GM12872 (cell line): ENCODE measurements around the gene POGZ.

ENCODE experiments used
- TF ChIP-seq, protein P1 (sequence below): IDR thresholded peaks from 3 replicates; pipeline ENCODE4 v1.5.1; 2011; ENCODE audit warnings: low read depth, mild to moderate bottlenecking, low read length, moderate library complexity; ENCODE audit not compliant: insufficient read depth

POGZ gene

DNA sequence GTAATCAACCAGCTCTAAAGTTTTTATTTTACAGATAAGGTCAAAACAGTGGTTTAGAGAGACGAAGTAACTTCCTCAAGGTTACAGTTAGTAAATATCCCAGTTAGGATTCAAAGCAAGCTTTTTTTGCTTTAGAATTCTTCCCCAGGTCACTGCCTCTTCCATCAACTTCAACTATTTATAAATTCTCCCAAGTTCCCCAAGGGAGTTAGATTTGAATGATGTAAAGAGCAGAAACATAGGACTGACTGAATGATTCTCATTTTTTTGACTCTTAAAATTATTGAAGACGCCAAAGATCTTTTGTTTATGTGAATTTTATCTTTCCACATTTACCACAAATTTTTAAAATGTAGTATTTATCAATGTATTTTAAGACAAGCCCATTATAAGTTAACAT lies 4.1 kb downstream of the POGZ start:
- TF ChIP-seq, protein P1, sequence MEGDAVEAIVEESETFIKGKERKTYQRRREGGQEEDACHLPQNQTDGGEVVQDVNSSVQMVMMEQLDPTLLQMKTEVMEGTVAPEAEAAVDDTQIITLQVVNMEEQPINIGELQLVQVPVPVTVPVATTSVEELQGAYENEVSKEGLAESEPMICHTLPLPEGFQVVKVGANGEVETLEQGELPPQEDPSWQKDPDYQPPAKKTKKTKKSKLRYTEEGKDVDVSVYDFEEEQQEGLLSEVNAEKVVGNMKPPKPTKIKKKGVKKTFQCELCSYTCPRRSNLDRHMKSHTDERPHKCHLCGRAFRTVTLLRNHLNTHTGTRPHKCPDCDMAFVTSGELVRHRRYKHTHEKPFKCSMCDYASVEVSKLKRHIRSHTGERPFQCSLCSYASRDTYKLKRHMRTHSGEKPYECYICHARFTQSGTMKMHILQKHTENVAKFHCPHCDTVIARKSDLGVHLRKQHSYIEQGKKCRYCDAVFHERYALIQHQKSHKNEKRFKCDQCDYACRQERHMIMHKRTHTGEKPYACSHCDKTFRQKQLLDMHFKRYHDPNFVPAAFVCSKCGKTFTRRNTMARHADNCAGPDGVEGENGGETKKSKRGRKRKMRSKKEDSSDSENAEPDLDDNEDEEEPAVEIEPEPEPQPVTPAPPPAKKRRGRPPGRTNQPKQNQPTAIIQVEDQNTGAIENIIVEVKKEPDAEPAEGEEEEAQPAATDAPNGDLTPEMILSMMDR: no peak

DNA sequence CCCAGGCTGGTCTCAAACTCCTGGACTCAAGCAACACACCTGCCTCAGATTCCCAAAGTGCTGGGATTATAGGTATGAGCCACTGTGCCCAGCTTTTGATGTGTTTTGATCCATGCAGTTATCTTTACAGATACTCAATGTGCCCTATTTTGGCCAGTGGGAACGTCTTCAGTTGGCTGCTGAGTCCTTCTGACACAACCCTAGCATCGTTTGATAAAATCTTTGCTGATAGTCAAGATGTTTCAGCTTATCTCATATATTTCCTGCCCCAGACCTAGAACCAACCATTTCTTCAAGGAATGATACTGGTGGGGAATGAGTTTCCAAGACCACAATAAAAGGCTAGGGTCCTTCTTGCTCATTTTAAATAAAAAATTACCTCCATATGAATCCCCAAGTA lies 11.6 kb downstream of the POGZ start:
- TF ChIP-seq, protein P1: no peak

DNA sequence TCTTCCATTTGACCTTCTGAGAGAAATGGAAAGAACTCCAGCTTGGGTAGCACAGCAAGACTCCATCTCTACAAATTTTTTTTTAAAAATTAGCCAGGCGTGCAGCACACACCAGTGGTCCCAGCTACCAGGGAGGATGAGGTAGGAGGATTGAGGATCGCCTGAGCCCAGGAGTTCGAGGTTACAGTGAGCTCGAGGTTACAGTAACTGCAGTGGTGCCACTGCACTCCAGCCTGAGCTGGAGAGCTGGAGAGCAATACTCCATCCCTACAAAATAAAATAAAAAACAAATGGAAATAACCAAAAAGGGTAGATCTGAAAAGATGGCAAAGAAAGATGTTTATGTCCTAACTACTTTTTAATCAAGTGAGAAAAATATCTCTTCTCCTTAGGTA lies 14.5 kb downstream of the POGZ start:
- TF ChIP-seq, protein P1: no peak

DNA sequence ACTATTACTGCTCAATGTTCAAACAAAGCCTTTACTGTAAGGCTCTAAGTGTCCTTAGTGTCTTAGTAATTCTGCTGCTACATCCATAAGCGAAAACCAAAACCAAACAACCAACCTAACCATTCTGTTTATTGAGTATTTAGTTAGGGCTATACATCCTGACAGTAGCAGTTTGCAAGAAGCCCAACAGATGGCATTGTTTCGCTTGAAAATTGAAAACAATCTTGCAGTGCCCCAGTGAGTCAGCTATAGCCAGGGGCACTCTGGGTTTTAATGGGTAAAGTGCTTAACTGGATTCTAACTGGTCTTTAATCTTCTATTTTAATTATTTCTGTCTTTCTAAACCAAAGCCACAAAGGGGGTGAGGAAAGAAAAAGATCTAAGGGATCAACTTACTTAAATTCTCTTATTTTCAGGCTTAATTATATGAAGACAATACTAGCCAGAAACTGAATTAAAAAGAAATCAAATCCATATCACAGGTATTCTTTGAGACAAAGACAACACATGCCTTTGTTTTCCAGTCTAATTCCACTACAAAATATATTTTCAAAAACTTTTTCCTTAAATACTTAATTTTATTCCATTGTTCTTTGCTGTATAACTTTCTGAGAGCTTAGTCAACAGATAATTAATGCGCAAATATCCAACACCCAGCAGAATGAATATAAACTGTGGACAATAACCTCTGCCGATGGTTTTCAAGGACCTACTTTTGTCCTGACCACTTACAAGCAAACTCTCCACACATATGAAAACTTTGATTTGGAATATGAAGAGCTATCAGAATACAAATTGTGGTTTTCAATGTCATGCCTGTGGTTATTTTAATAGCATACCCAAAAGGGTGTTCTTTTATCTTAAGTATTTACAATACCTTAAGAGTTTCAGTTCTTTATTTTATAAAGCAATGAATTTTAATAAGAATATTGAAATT lies 15.2 kb downstream of the POGZ start:
- TF ChIP-seq, protein P1: peak; percentile 77

DNA sequence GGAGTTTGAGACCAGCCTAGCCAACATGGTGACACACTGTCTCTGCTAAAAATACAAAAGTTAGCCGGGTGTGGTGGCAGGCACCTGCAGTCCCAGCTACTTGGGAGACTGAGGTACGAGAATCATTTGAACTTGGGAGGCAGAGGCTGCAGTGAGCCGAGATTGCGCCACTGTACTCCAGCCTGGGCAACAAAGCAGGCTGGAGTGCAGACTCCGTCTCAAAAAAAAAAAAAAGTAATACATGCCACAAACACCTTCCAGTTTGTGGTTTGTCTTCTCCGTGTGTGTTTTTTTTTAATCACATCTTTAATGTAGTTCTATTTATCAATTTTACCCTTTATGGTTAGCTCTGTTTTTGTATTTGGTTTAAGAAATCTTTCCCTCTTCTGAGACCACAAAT lies 22.3 kb downstream of the POGZ start:
- TF ChIP-seq, protein P1: no peak

DNA sequence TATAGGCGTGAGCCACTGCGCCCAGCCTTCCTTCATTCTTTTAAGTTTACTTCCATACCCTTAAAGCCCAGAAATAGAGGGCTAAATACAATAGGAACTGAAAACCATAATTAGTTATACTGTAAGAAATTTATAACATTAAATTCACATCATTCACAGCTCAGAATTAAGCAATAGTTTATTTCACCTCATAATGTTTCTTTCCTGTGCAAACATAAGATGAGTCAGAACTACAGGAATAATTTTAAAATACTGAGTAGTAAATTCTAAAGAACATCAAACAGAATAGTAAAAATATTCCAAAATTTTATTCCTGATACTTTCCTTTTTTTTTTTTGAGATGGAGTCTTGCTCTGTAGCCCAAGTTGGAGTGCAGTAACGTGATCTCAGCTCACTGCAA lies 24.1 kb downstream of the POGZ start:
- TF ChIP-seq, protein P1: no peak

DNA sequence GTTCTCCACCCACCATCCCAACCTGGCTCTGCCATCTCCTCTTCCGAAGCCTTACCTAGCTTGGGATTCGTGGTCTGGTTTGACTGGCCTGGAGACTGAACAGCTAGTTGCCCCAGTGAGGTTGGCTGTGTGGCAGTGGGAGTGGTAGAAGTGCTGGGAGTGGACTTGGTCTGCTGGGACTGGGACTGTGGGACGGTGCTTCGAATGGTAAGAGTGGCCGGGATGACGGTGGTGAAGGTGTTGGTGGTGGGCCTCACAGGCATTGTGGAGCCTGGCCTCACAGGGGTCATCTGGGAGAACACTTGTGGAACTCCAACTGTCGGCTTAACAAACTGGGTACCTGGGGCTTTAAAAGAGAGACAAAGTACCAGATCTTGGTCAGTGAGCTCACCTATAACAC lies 31.2 kb downstream of the POGZ start:
- TF ChIP-seq, protein P1: no peak
